ENCODE measurements around the gene GPR142.

DNA sequence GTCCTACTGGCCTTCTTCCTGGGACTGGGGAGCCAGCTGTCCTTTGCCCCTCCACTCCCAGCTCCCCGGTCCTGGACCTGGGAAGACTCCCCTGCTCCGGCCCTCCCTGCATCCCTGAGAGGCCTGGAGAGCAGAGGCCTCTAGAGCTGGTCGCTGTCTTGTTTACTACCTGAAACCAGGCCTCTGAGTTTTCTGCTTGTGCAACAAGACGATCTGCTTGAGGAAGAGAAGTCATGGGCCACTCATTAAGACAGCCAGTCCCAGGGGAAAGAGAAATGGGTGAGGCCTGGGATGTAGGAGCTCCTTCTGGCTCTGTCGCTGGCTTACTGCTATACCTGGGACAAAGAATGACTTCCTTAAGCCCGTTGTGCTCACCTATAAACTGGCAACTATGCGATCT, 34.7 kb downstream of the GPR142 start:
- no peak for TF ChIP-seq POLR2AphosphoS5 (IDR thresholded peaks at IDR 0.05; ENCODE audit: insufficient read depth, low read depth, low read length)
- no peak for TF ChIP-seq CTCF (IDR thresholded peaks at IDR 0.05; ENCODE audit: extremely low read depth in 1 of 2, insufficient read depth in 1 of 2, low read depth in 1 of 2, low read length in 2 of 2)
- no peak for TF ChIP-seq POLR2A (IDR thresholded peaks at IDR 0.05; ENCODE audit: low read depth, low read length)
- no peak for TF ChIP-seq GATA2 (IDR thresholded peaks at IDR 0.05; ENCODE audit: insufficient read depth, insufficient read length, low read depth, low read length)
- no peak for TF ChIP-seq EZH2 (IDR thresholded peaks at IDR 0.05; ENCODE audit: borderline replicate concordance, low read depth, low read length, severe bottlenecking)
- TF ChIP-seq JUN (IDR thresholded peaks at IDR 0.05; ENCODE audit: borderline replicate concordance, insufficient read depth, insufficient read length, low read depth), result no peak
